Stimulated activated effector memory CD8-positive, alpha-beta T cell treated with anti-CD3 and anti-CD28 coated beads, Interleukin-12 subunit alpha, Interleukin-12 subunit beta, amount 100 ng/mL, for 72 hours (primary cell): Measurements from ENCODE around the gene SLC40A1.
A peak's percentile ranks its signal among the peaks of the same experiment; 100 is the strongest.

Experiments used
- ATAC-seq: fragments of 150-1000 bp; cut with Tn5 transposase; 2 replicates; pipeline ENCODE4 v1.10.0; 2021
- DNase-seq, 2 donors: peaks; one replicate each; pipeline ENCODE4 v3.0.0; 2021 to 2022; ENCODE audit warnings: low spot score in 2 of 2
- H3K27ac Mint-ChIP-seq: one replicate; pipeline ENCODE4 v1.8.0; 2022; ENCODE audit warnings: mild to moderate bottlenecking, mixed read lengths
- H3K36me3 Mint-ChIP-seq: one replicate; pipeline ENCODE4 v1.8.0; 2022; ENCODE audit warnings: mild to moderate bottlenecking, mixed read lengths
- H3K4me1 Mint-ChIP-seq: one replicate; pipeline ENCODE4 v1.8.0; 2022; ENCODE audit warnings: mixed read lengths
- H3K4me3 Mint-ChIP-seq: one replicate; pipeline ENCODE4 v1.8.0; 2022; ENCODE audit warnings: mild to moderate bottlenecking, mixed read lengths
- H3K9me3 Mint-ChIP-seq: one replicate; pipeline ENCODE4 v1.8.0; 2022; ENCODE audit warnings: mixed read lengths

The SLC40A1 gene

DNA sequence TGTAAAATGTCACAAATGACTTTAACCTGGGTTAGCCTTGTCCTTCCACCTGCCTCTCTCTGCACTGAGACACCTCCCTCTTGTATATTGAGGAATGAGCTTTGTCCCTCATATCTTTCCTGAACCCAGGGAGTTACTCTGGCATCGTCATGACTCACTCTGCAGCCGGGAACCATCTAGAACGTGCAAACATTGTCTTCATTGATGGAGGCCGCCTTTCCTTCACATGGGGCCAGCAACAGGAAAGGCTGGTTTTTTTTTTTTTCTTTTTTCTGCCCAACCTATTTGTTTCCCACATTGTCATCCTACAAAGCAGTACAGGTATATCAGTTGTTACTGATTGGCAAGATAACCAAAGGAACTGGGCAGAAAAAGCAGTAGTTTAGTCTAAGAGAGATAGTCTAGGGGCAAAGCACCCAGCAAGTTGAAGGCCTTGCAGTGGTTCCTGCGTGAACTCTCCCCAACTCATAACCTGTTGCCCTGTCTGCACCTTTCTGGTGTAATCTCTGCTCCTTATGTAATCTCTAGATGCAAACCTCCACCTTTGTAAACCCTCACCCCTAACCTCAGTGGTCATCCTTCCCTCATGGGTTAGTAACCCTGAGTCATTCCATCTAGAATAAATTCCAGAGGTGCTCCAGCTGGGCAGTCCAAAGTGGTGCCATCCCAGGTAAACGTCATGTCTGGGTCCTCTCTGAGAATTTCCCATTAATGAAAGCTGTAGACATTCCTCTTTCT, 38.3 kb downstream of the SLC40A1 start:
- H3K9me3 Mint-ChIP-seq: no peaks in the 10 kb centered on the region
- DNase-seq (no peak), ATAC-seq (no peak)
- H3K4me3 Mint-ChIP-seq: no peak overlapping the region
- H3K36me3 Mint-ChIP-seq: no peaks in the 10 kb centered on the region
- H3K4me1 Mint-ChIP-seq: no peaks in the 10 kb centered on the region
- no peak overlapping the region for H3K27ac Mint-ChIP-seq

DNA sequence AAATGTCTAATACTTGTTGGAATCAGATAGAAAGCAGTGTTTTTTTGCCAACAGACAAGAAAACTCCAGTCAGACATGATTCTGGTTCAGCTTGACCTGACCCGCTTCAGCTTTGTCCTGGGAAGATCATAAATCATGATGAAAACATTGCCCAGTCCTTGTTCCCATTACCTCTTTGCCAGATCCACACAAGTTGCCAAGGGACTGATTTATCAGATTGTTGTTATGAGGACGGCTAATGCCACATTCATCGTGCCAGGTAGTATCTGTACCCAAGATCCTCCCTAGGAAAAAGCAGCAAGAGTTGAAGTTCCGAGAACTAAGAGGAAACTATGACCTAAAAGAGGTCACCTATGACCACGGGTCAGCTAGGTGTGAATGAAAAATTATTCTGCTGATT, 39.0 kb downstream of the SLC40A1 start:
- H3K36me3 Mint-ChIP-seq: no peaks in the 10 kb centered on the region
- no peak for ATAC-seq
- H3K27ac Mint-ChIP-seq: no peak overlapping the region
- no peak overlapping the region for H3K4me3 Mint-ChIP-seq
- H3K4me1 Mint-ChIP-seq: no peaks in the 10 kb centered on the region
- DNase-seq: no peak
- H3K9me3 Mint-ChIP-seq: no peaks in the 10 kb centered on the region

DNA sequence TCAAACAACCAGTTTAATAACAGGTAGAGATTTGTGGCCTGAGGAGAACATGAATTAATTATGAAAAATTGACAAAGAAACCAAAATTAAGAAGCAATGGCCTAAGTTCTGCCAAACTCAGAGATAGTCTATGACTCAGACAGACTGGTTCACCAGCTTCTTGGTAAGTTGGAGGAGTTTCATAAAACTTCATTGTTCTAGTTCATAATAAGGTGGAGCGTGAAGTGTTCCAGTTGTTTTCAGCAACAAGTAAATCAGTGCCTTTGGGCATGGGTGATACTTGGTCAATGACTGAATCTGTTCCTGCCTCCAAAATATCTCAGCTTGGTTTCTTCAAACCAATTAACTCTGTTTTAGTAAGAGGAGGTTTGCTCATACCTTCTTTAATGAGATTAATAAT, 40.0 kb downstream of the SLC40A1 start:
- Mint-ChIP-seq H3K36me3 (no peaks in the 10 kb centered on the region), H3K9me3 (no peaks in the 10 kb centered on the region), H3K4me1 (no peaks in the 10 kb centered on the region), H3K4me3 (no peak overlapping the region), H3K27ac (no peak overlapping the region)
- DNase-seq (no peak), ATAC-seq (no peak)

DNA sequence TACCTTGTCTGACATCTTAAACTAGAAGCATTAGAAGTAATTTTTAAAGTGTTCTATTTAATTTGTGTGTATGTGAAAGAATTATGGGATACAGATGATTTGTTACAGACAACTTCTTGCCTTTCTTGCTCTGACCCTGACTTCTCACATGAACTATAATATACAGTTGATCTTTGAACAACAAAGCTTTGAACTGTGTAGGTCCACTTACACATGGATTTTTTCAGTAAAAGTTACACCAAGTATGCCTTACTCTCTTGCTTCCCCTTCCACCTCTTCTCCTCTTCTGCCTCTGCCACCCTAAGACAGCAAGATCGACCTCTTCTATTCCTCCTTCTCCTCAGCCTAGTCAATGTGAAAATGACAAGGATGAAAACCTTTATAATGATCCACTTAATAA, 42.2 kb downstream of the SLC40A1 start:
- Mint-ChIP-seq H3K9me3 (no peaks in the 10 kb centered on the region), H3K36me3 (no peaks in the 10 kb centered on the region), H3K4me3 (no peak overlapping the region), H3K4me1 (no peaks in the 10 kb centered on the region), H3K27ac (no peak overlapping the region)
- ATAC-seq: no peak
- no peak for DNase-seq

DNA sequence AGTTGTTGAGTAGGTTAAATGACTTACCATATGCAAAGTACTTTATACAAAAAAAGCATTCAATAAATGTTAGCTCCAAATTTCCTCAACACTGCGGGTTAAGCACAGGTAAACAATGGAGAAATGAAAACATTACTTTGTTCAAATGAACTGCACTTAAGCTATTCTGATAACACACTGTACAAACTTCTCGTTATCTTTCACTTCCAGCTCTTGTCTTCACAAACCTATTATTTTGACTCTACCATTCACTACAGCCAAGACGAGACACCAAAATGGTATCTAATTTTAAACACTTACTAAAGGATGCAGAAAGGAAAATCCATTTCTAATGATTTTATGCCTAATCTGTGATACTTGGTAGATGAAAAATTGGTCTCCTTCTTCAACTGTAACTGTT, 43.8 kb downstream of the SLC40A1 start:
- Mint-ChIP-seq H3K4me1 (no peaks in the 10 kb centered on the region), H3K4me3 (no peak overlapping the region)

DNA sequence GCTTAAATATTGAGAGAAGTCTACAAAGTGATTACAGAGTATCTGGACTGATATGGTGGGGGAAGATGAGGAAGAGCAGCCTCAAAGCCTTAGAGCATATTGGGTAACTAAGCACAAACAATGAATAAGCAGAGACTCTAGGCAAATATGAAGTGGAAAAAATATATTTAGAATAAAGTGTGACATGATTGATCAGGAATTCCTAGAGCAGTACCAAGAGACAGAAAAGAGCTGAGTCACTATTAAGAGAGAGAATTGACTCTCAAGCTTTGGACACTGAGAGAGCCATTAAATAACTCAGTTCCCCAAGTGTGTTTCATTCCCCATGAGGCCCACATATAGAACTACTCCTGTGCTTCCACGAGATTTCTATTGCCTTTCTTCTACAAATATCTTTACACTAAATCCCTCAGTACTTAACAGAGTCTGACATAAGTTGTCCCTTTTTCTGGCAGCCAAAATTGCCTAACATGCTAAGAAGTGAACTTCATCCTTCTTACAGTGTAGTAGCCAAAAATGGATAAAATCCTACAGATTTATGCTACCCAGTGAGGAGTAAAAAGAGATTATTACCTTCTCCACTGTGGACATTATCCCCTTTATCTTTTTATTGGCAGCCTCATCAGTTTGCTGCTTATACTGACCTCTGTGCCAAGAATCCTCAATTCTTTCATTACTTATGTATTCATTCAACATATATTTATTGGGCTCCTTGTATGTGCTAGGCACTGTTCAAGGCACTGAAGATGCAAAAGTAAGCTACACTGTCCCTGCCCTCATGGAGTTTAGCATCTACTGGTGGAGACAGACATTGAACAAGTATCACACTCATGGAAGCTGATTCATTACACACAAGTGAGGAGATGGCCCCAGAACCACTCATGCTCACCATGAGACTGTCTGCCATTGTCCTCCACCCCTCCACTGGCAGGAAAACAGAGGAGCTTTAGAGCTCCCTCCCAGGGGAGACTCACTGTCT, 45.4 kb downstream of the SLC40A1 start:
- Mint-ChIP-seq H3K27ac (no peak overlapping the region), H3K9me3 (no peaks in the 10 kb centered on the region), H3K36me3 (no peaks in the 10 kb centered on the region), H3K4me1 (no peaks in the 10 kb centered on the region), H3K4me3 (no peak overlapping the region)
- peak; percentile 45 for ATAC-seq
- no peak for DNase-seq

More for the DNA sequence above, 43.8 kb downstream of the SLC40A1 start:
- Mint-ChIP-seq H3K27ac (no peak overlapping the region), H3K36me3 (no peaks in the 10 kb centered on the region), H3K9me3 (no peaks in the 10 kb centered on the region)
- ATAC-seq: no peak
- no peak for DNase-seq

DNA sequence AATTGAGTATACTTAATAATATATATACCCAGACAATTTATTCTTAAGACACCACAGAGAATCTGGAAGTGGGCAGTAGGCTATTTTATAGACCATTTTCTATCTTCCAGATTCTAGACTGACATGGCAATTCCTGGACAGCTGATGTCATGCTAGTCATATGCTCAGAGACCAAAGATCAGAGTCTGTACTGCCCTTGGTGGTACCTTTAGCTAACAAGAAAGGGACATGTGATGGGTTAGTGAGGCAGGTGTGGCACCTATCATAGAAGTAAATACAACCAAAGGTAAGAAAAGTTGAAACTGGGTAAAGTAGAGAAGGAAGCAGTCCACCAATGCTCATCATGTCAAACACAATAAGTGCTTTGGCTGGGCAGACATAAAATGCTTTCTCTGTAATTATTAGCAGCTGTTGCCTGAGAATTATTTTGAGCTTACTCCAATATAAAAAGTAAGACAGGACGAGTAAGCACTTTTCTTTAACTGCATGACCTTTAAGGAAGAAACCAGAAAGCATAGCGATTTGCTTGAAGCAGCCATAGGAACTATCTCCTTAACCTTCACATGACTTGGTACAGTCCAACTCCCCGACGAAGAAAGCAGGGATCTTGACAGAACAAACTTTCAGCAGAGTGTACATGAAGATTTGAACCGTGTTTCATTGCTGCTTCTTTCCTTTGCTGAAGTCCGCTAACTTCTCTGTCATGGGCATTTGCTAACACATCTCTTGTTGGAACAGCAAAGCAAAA, 47.1 kb downstream of the SLC40A1 start:
- no peak overlapping the region for H3K4me3 Mint-ChIP-seq
- DNase-seq (no peak), ATAC-seq (no peak)
- no peak overlapping the region for H3K27ac Mint-ChIP-seq
- no peaks in the 10 kb centered on the region for H3K4me1 Mint-ChIP-seq
- H3K36me3 Mint-ChIP-seq: no peaks in the 10 kb centered on the region
- H3K9me3 Mint-ChIP-seq: no peaks in the 10 kb centered on the region

DNA sequence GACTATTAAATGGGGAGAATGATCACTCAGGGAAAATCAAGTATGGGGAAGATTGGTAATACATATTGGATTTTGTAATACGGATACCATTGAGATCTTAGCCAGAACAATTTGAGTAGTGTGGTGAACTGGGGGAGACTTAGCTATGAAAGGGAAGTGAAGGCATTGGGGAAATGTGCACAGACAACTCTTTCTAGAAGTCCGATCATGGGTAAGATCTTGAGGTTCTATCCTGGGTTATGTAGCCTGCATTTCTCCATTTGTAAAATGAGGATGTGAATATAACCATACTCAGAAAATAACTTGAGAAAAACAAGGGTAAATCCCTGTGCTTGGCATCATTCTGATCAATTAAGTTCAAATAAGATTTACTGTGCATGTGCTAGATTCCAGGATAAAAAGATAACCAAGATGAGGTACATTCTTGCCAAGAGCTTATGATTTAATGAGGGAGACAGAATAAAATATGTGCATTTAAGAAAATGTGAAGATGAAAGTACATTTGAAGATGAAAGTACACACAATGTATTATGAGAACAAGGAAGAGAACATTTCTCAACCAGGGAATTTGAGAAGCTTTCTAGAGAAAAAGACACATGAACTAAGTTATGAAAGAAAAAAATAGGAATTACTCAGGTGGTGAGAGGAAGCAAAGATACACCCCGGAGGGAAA, 49.5 kb downstream of the SLC40A1 start:
- H3K4me3 Mint-ChIP-seq: no peak overlapping the region
- H3K9me3 Mint-ChIP-seq: no peaks in the 10 kb centered on the region
- ATAC-seq (no peak), DNase-seq (no peak)
- no peaks in the 10 kb centered on the region for H3K36me3 Mint-ChIP-seq
- H3K27ac Mint-ChIP-seq: no peak overlapping the region
- H3K4me1 Mint-ChIP-seq: no peaks in the 10 kb centered on the region

DNA sequence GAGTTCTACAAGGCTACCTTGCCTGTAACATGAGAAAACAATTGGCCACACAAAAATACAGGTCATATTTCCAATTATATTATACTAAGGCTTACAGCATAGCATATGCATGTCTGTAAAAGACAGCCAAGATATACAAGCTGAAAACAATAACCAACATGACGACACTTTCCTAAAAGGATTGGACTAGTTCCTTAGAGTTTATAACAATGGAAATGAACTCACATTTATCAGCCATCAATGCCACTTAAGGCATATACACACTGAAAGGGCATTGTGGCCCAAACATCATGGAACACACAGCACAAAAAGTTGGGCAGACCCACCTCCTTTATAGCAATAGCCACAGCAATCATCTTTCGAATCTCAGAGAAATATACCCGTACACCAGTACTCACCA, 52.0 kb downstream of the SLC40A1 start:
- Mint-ChIP-seq H3K4me1 (no peaks in the 10 kb centered on the region), H3K27ac (no peak overlapping the region), H3K4me3 (no peak overlapping the region), H3K9me3 (no peaks in the 10 kb centered on the region), H3K36me3 (no peaks in the 10 kb centered on the region)
- ATAC-seq: no peak
- no peak for DNase-seq

DNA sequence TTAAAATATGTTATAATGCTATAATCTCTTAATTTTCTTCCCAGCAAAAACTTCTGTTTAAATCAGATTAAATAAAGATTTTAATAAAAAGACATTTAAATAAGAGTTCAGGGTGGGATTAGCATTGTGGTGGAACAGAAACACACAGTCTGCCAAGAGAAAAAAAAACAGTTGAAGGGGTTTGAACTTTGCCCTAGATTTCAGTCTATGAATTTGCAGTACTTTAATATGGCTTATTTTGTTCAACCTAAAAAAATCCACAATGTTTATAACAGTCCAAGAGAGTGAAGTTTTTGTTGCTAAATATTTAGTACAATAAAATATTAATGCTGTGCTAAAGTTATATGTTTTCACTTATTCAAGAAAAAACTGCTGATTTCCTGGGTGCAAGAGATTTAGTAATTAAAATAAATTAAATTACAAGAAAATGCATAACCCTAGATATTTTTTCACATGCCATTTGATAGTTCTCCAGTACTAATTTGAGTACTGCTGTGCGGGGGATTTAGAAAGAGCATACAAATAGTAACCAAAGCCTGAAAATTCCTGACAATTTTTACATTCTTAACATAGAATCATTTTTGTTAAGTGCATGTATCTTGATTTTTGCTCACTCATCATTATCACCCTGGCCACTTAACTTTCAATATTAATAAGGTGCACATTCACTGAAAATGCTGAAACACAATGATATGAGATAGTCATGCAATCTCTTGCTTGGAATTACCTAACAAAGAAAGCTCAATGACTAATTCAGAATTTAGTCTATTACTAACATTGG, 52.6 kb downstream of the SLC40A1 start:
- Mint-ChIP-seq H3K4me1 (no peaks in the 10 kb centered on the region), H3K36me3 (no peaks in the 10 kb centered on the region), H3K4me3 (no peak overlapping the region), H3K27ac (no peak overlapping the region), H3K9me3 (no peaks in the 10 kb centered on the region)
- no peak for ATAC-seq
- no peak for DNase-seq

DNA sequence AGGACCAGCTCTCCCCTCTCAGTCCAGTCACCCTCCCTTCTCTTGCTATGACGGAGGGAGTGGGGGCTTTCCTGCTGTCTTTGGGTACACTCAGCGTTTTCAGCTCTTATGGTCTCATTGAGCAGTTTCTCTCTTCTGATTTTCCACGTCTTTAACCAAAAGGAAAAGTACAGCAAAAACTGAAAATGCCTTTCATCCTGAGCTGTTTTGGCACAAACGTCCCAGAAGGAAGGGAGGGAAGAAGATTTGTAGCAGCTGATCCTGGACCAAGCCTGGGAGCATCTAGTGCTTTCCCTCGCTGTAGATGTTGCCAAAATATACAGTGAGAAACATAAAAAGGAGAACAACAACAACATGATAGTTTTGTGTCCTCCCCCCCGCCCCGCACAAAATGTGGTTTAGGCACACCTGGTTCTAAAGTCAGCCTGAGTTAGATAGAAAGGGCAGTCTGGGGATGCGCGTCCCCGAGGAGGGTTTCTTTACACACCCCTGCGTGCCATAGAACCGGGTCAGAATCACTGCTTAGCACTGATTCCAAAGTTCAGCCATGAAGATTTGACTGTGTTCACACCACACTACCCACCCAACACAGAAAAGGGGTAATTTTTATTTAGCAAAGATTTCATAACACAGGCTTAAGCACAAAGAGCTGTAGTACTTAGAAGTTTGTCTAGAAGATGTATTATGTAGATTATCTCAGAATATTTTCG, 53.4 kb downstream of the SLC40A1 start:
- H3K4me3 Mint-ChIP-seq: no peak overlapping the region
- DNase-seq (no peak), ATAC-seq (no peak)
- H3K9me3 Mint-ChIP-seq: no peaks in the 10 kb centered on the region
- no peaks in the 10 kb centered on the region for H3K36me3 Mint-ChIP-seq
- no peaks in the 10 kb centered on the region for H3K4me1 Mint-ChIP-seq
- no peak overlapping the region for H3K27ac Mint-ChIP-seq

DNA sequence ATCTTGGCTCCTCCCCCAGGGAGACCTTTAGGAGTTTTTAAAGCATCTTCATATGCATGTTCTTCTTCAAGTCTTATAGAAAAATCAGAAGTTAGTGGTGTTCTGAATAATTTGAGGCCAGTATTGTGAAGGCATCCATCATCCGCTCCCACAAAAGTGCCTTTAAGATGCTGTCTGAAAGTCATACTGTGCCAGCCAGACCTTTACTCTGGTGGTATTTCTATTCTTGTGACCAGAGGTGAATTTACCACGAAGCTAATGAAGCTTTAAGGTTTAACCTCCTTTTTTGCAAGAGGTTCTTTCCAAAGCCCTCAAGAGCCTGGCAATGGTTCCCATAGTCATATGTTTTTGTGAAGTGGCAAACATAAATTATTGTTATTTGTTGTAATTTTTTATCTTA, 54.3 kb downstream of the SLC40A1 start:
- ATAC-seq: no peak
- Mint-ChIP-seq H3K9me3 (no peaks in the 10 kb centered on the region), H3K36me3 (no peaks in the 10 kb centered on the region), H3K27ac (no peak overlapping the region), H3K4me3 (no peak overlapping the region), H3K4me1 (no peaks in the 10 kb centered on the region)
- no peak for DNase-seq

DNA sequence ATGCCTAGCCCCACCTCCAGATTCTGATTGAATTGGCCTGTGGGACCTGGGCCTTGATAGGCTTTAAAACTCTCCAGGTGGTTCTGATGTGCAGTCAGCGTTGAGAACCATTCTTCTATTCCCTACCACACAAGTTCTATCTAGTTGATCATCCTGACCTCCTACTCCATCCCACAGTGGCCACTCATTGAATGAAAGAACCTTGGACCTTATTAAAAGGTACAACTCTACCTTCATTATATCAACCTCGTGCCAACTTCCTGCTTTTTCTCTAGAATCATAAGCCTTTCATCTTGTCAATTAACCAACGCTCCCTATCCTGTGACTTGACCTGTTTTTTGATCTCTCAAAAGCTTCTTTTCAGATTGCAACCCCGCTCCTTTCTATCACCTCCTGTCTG, 55.8 kb downstream of the SLC40A1 start:
- Mint-ChIP-seq H3K36me3 (no peaks in the 10 kb centered on the region), H3K4me1 (no peaks in the 10 kb centered on the region), H3K9me3 (no peaks in the 10 kb centered on the region), H3K27ac (no peak overlapping the region), H3K4me3 (no peak overlapping the region)
- ATAC-seq (no peak), DNase-seq (no peak)
